ENCODE measurements around the gene SLC26A8.

Gene SLC26A8, protein sequence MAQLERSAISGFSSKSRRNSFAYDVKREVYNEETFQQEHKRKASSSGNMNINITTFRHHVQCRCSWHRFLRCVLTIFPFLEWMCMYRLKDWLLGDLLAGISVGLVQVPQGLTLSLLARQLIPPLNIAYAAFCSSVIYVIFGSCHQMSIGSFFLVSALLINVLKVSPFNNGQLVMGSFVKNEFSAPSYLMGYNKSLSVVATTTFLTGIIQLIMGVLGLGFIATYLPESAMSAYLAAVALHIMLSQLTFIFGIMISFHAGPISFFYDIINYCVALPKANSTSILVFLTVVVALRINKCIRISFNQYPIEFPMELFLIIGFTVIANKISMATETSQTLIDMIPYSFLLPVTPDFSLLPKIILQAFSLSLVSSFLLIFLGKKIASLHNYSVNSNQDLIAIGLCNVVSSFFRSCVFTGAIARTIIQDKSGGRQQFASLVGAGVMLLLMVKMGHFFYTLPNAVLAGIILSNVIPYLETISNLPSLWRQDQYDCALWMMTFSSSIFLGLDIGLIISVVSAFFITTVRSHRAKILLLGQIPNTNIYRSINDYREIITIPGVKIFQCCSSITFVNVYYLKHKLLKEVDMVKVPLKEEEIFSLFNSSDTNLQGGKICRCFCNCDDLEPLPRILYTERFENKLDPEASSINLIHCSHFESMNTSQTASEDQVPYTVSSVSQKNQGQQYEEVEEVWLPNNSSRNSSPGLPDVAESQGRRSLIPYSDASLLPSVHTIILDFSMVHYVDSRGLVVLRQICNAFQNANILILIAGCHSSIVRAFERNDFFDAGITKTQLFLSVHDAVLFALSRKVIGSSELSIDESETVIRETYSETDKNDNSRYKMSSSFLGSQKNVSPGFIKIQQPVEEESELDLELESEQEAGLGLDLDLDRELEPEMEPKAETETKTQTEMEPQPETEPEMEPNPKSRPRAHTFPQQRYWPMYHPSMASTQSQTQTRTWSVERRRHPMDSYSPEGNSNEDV

DNA sequence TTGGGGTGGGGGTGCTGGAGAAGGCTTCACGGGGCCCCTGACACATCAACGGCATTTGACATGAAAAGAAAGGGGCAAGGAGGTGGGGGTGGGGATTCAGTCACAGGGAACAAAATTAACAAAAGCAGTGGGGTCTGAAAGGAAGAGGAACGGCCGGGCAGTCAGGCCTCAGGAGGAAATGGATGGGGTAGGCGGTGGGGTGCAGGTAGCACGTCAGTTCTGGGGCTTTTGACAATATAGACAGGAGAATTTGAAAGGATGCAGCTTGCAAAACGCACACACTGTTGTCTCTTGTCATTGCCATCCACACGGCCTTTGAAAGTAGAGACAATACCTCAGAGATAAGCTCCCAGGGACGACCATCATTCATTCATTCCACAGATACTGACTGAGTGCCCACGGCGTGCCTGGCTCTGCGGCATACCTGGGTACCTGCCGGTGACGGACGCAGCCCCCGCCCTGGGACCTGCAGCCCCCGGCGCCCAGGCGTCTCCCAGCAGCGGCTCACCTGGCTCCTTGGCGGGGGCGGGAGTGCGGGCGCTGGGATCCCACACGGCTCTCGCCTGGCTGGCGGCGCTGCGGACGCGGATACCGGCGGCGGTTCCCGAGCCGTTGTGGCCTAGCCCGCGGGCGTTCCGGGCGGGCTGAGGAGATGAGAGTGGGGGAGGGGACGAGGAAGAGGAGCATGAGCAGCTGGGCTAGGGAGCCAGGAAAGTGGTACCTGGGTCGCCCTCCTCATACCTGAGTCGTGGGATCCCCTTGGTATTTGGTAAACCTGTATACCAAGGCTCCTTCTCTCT, at the start of gene SLC26A8:
Gene SLC26A8, minus strand, starts transcription at position 646 of the 800 bp plus-strand sequence. CDS start 4,934 bp downstream, outside the sequence.
- FAIRE-seq, result no peak
- no peak for DNase-seq (ENCODE audit: low spot score)

DNA sequence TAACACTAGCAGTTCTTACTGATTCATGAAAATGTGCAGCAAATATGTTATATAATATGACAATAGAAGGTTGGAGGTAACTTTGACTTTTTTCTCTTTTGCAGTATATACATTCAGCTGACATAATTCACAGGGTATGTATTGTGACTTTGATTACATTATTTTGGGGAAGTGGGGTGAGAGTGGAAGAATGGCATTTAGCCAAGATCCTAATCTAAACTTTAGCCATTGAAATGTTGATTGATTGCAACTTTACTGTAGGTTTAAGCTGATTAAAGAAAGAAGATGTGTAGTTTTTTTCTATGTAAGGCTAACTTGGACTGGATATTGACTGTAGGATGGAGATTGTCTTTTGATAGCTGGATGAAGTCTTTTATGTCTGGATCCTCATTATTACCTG, 49.1 kb upstream of the SLC26A8 start:
- FAIRE-seq, result no peak
- DNase-seq (ENCODE audit: low spot score), result no peak

DNA sequence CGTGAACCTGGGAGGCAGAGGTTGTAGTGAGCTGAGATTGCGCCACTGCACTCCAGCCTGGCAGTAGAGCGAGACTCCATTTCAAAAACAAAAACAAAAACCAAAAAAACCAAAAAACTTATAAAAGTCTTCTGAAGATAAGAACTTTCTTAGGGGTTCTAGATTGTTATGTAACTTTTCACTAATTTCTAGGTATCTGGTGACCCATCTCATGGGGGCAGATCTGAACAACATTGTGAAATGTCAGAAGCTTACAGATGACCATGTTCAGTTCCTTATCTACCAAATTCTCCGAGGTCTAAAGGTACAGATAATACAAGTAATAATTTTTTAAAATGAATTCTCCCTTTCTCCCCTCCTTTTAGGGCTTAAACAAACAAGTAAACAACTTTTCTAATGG, 48.2 kb upstream of the SLC26A8 start:
- FAIRE-seq (no peak), DNase-seq (ENCODE audit: low spot score) (no peak)

DNA sequence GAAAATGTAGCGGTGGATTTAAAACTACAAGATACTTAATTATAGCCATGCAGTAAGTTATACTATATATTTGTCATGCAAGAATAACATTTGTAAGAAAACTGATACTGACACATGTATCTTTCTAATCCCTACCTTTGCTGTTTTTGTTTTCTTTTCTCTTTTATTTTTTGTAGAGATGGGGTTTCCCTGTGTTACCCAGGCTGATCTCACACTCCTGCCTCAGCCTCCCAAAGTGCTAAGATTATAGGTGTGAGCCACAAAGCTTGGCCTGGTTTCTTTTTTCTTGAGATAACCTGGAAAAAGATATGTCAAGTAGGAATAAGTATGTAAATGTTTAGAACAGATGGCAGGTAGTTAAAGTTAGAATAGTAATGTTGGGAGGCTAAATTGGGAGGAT, 47.3 kb upstream of the SLC26A8 start:
- FAIRE-seq, result no peak
- DNase-seq (ENCODE audit: low spot score), result no peak

DNA sequence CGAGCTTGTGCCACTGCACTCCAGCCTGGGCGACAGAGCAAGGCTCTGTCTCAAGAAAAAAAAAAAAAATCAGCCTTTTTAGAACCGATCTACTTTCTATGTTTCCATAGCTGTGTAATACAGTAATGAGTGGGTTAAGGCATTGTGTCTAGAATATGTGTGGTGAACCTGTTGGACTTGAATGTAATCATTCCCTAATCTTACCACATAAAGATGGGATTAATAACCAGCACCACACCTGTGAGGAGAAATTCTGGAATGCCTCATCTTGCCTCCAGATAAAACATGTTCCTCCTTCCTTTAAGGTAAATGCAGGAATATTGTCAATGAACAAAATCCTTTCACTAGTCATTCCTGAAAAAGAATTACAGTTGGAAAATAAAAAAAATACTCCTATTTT, 46.8 kb upstream of the SLC26A8 start:
- DNase-seq (ENCODE audit: low spot score) (no peak), FAIRE-seq (no peak)

DNA sequence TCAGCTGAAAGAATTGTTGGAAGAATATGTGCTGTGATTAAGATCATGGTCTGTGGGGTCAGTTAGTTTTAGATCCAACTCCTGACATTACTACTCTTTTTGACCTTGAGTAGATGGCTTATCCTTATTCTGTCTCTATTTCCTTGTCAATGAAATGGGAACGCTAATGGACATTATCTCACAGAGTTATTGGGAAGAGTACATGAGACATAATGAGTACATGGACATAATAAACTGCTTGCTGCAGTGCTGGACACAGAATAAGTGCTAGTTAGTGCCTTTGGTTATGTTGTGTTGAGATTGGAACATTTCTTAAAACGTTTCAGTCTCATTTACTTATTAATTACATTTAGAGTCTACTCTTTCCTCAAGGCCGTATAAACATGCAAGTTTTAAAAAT, 45.8 kb upstream of the SLC26A8 start:
- FAIRE-seq, result no peak
- DNase-seq (ENCODE audit: low spot score), result no peak

DNA sequence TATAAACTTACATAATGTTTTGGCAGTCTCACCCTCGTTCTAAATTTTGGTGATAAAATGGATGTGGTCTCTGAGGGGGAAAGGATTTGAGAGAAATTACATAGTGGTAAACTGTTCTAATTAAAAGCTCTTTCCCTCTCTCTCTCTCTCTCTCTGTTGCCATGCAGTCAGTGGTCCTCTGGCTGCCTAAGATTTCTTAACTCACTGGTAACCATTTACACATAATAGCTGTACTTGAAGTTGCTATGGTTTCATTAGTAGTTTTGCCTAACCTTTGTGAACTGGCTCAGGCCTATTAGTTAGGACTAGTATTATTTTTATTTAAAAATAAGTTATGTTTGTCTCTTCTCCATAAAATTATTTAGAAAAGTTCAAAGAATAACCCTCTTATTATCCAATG, 45.1 kb upstream of the SLC26A8 start:
- no peak for FAIRE-seq
- no peak for DNase-seq (ENCODE audit: low spot score)

DNA sequence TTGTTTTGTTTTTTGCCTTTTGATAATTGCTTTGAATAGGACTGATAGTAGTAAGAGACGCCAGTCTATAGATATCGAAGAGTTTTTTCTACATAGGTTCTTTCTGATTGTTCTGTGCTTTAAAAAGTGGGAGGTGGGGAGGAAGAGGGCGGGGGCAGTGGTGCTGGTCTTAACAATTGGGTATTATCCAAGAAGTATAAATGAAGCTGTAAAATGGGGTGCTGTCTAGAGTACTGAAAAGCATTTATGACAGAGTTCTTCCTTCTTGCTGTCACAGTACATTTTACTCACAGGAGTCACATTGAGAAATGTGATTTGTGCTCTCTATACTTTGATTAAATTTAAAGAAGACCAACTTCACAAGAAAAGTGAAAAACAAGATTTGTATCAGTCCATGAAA, 44.1 kb upstream of the SLC26A8 start:
- DNase-seq (ENCODE audit: low spot score) (no peak), FAIRE-seq (no peak)

DNA sequence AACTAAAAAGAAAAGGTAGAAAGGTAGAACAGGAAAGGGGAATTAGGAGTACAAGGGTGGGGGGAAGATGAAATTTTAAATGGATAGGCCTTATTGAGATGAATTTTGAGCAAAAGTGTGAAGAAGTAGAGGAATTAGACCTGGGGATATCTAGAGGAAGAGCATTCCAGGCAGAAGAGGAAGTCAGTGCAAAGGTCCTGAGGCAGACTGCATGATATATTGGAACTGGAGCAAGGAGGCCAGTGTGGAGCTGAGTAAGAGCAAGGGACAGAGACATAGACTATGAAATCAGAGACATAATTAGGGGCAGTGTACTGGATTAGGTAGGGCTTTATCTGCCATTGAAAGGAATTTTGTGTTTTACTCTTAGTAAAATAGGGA, 43.6 kb upstream of the SLC26A8 start:
- DNase-seq (ENCODE audit: low spot score) (no peak), FAIRE-seq (no peak)

DNA sequence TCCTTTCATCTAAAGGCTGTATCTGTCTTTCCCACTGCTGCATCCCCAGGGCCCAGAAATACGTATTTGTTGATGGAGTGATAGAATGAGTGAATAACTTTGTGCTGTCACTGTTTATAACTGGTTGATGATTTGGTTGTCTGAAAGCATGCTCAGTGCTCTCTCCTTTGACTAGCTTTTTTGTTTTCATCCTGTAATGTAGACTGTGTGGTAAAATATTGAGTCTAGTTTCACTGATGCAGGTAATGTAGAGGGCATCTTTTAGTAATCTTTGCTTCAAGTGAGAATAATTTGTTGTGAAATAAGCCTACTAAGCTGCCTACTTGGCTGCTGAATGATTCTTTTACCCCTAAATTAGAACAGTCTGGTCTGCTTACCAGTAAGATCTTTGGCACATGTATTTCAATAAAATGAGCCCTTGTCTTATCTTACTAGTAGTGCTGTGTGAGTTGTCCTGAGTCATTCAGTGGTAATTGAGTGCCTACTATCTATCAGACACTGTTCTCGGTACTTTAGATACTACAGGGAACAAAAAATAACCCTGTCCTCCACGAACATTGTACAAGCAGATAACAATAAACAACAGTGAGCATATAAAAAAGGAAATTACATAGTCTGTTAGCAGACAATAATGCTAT, 43.1 kb upstream of the SLC26A8 start:
- DNase-seq (ENCODE audit: low spot score) (no peak), FAIRE-seq (no peak)

DNA sequence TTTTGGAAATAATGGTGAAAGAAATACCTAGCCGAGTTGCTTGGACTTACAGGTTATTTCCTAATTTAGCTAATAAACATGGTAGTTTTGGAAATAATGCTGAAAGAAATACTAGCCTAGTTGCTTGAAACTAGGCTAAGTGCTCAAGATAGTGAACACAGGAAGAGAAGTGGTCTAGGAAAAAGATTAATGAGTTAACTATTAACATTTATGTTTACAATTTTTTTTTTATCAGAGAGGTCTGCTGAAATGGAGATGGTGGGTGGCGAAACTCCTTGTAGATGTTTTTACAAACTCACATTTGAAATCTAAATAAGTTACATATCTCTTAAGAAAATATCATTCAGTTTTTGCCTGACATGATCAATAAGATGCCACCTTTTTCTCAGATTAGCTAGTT, 42.4 kb upstream of the SLC26A8 start:
- no peak for FAIRE-seq
- no peak for DNase-seq (ENCODE audit: low spot score)

DNA sequence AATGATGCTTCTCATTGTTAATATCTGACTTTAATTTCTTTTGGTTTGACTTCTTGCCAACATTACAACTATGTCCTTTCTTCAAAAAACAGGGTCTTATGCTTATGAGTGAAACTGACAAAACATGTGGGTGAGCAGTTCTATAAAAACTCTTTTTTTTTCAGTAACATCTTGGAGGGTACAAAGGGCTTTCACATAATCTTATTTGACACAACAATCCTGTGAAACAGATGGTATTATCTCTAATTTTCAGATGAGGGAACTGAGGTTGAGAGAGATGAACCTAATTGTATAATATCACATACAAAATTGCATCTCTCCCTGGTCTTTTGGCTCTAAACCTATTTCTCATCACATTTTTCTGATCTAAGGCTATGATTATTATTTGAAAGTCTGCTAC, 41.5 kb upstream of the SLC26A8 start:
- DNase-seq (ENCODE audit: low spot score) (no peak), FAIRE-seq (no peak)

DNA sequence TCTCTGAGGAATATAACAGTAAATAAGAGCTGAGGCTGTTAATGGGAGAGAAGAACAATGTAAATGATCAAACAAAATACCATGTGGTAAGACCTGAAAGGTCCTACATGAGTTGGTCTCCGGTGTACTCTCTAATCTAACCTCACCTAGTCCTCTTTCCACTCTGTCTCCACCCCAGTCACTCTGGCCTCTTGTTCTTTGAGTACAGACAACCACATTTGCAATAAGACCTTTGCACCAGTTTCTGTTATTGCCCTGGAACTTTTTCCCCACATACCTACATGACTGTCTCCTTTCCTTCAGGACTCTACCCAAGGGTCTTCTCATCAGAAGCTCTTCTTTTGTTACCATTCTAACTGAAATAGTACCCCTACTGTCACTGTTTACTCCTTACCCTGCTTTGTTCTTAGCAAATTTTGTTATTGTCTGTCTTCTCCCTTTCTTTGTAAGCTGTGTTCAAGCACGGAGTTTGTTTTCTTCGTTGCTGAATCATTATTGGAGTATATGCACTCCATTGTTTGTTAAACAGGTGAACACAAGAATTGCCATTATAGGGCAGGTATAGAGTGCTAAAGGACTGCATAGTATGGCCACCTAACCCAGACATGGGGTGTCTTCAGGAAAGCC, 40.4 kb upstream of the SLC26A8 start:
- FAIRE-seq, result no peak
- no peak for DNase-seq (ENCODE audit: low spot score)

DNA sequence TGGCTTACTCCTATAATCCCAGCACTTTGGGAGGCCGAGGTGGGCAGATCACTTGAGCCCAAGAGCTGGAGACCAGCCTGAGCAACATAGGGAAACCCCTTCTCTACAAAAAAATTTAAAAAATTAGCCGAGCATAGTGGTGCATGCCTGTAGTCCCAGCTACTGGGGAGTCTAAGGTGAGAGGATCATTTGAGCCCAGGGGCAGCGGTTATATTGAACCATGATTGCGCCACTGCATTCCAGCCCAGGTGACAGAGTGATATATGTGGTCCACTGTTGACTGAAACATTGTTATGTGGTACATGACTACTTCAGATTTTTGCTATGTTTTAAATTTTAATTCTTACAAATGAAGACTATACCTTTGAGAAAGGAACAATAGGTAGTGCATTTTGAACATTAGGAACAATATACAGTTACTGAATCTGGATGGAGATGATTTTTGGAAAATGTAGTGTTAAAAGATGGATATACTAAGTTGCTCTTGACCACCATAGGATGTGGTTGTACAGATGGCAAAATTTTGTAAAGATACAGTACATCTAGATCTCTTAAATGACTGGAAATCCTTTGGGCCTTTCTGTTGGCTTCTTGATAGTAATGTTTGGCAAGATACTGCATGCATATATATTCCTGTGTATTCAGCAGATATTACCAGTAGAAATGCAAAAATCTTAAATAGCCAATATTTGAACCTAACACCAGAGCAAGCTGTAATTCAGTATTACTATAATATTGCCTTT, 39.0 kb upstream of the SLC26A8 start:
- DNase-seq (ENCODE audit: low spot score) (no peak), FAIRE-seq (no peak)

DNA sequence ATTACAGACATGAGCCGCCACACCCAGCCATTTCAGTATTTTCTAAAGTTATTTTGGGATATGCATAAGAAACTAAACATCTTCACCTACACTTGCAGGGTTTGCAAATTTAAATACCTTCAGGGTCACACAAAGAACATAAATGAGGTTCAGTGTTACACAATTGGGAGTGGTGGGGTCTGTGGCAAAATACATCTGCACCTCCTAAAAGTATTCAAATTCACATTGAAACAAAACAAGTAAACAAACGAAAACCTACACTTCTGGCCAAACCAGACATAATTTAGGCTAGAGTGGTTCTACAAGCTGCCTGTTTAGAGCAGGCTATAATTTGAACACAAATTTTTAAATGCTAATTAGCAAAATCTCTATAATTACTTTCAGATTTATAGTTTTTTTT, 37.8 kb upstream of the SLC26A8 start:
- FAIRE-seq (no peak), DNase-seq (ENCODE audit: low spot score) (no peak)

DNA sequence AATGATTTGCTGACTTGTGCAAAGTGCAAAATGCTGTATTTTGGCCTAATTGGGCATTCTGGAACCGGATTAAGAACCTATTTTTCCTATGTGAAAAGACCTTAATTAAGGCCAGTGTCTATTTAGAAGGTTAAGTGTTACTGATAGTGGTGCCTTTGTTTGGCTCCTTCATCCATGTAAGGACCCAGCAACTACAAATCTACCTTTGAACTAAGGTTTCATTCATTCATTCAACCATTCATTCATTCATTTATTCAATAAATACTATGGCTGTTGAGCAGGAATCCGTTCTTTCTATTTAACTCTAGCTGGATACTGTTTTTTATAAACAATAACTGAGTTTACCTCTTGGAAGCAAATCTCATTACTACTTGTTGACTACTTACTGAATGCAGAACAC, 36.8 kb upstream of the SLC26A8 start:
- FAIRE-seq (no peak), DNase-seq (ENCODE audit: low spot score) (no peak)

DNA sequence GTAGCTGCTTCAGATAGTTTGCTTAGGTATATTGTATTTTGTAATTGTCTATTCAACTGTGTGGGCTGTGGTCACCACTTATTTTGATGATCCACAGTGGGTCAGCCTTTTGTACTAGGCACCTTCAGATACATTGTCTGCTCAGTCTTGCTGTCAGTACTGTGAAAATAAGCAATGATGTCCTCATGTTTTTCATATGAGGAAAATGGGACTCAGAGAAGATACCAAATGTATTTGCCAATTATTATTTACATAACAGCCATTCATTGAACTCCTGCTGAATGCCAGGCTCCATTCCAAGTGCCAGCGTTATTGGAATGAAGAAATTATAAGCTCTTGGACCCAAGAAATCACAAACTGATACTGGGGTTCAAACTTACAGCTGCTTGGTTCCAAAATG, 31.7 kb upstream of the SLC26A8 start:
- DNase-seq (ENCODE audit: low spot score) (no peak), FAIRE-seq (no peak)

DNA sequence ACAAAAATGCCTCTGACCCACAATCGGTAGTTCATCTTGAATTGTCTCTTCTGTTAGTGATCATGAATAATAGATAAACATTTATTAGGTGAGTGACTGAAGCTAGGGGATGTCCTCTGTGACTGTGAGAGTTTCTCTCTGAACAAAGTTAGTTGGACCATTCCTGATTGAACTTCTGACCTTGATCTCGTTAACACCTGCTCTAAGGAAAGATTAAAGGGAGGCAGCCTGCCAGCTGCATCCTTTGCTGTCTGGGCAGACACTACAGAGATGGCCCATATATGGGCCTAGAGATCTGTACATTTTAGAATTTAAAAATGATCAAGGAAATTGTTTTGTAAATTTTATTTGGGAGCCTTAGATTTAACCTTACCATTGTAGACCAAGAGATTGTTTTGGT, 30.5 kb upstream of the SLC26A8 start:
- FAIRE-seq (no peak), DNase-seq (ENCODE audit: low spot score) (no peak)

DNA sequence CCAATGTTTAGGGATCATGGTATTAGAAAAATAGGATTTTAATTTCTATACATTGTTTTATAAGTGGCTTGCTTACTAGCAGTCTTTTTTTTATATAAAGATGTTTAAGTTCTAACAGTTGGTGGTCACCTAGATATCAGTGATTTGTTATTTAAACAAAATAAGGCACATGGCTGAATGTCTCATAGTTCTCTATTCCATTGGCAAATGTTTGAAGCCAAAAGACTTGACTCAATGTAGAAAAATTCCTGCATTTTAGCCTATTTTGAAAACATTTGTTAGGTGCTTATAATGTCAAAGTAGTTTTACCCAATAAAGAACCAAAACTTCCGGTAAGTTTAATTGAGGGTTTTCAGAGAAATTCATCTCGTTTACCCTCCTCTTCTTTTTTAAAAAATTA, 30.0 kb upstream of the SLC26A8 start:
- DNase-seq (ENCODE audit: low spot score), result no peak
- no peak for FAIRE-seq

DNA sequence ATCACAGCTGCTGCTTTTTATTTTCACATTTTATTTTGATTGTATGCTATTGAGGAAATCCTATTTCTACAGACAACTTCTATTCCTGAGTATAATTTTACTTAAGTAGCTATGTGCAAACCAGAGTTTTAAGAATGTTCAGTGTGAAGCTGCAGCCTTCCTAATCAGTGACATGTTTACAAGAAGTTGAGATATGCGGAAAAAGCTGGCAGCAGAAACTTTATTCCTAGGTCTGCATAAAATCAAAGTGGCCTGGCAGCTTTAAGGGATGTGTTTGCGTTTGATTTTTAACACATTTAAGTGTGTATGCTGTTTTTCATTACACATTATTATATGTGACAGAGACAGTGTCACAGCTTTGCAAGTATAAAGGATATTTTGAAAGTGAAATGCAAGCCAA, 29.4 kb upstream of the SLC26A8 start:
- no peak for FAIRE-seq

More for the DNA sequence above, 29.4 kb upstream of the SLC26A8 start:
- no peak for DNase-seq (ENCODE audit: low spot score)
